ENCODE results near the gene TANK. TPM values are rescaled to one million over a fixed set of nuclear protein-coding genes. Genes with fewer than 3 reads are reported as not detected.
A peak's percentile ranks its signal among the peaks of the same experiment; 100 is the strongest.
"Not testable (repeated sequence)": the region's sequence is repeated elsewhere in the genome, so short reads cannot be mapped to it uniquely, and the experiment has no call there.

TANK gene
- total and polyA plus RNA-seq, 2 experiments from 2014 or later = 17.9 to 33.2 TPM

DNA sequence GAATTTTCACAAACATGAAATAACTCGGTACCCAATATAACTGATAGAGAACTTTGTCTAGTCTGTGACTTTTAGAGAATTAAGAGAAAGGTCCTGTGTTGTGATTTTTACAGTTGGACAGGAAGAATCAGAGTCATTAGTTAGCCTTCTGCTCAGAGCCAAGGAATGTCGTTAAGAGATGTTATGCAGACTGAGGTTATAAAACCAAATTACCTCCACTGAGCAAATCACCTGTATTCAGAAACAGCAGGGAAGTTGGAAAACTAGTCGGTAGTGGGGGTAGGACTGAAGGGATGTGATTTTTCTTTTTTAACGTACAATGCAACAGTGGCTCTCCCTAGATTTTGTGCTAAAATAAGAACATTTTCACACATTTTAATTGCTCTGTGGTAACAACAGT lies 18.5 kb downstream of the TANK start:
- Histone ChIP-seq H3K4me1 (ENCODE audit: low read depth) (no peaks in the 10 kb centered on the region), H3K27ac (no peak overlapping the region), H3K36me3 (peaks cover 28% of the 10 kb centered on the region), H3K4me3 (no peak overlapping the region), H3K9me3 (ENCODE audit: low read depth) (no peaks in the 10 kb centered on the region), H3K27me3 (no peaks in the 10 kb centered on the region)
- no peak for DNase-seq (ENCODE audit: low read depth in 1 of 2, low spot score in 1 of 2)
- TF ChIP-seq, protein P1, sequence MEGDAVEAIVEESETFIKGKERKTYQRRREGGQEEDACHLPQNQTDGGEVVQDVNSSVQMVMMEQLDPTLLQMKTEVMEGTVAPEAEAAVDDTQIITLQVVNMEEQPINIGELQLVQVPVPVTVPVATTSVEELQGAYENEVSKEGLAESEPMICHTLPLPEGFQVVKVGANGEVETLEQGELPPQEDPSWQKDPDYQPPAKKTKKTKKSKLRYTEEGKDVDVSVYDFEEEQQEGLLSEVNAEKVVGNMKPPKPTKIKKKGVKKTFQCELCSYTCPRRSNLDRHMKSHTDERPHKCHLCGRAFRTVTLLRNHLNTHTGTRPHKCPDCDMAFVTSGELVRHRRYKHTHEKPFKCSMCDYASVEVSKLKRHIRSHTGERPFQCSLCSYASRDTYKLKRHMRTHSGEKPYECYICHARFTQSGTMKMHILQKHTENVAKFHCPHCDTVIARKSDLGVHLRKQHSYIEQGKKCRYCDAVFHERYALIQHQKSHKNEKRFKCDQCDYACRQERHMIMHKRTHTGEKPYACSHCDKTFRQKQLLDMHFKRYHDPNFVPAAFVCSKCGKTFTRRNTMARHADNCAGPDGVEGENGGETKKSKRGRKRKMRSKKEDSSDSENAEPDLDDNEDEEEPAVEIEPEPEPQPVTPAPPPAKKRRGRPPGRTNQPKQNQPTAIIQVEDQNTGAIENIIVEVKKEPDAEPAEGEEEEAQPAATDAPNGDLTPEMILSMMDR (IDR thresholded peaks at IDR 0.05; ENCODE audit: low read depth, low read length) = no peak

DNA sequence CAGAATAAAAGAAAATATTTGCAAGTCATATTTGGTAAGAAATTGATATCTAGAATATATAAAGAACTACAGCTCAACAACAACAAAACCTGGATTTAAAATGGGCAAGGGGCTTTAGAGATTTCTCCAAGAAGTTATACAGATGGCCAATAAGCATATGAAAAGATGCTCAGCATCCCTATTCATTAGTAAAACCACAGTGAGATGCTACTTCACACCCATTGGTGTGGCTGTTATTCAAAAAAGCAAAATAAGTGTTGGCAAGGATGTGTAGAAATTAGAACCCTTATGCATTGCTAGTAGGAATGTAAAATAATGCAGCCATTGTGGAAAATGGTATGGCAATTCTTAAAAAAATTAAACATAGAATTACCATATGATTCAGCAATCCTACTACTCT lies 29.8 kb downstream of the TANK start:
- no peak for DNase-seq (ENCODE audit: low read depth in 1 of 2, low spot score in 1 of 2)
- no peaks in the 10 kb centered on the region for H3K27me3 ChIP-seq
- H3K4me1 ChIP-seq (ENCODE audit: low read depth) = no peaks in the 10 kb centered on the region
- H3K9me3 ChIP-seq (ENCODE audit: low read depth) = no peaks in the 10 kb centered on the region
- H3K27ac ChIP-seq = no peak overlapping the region
- TF ChIP-seq, protein P1 (IDR thresholded peaks at IDR 0.05; ENCODE audit: low read depth, low read length) = no peak
- peaks cover 2% of the 10 kb centered on the region for H3K36me3 ChIP-seq
- no peak overlapping the region for H3K4me3 ChIP-seq

DNA sequence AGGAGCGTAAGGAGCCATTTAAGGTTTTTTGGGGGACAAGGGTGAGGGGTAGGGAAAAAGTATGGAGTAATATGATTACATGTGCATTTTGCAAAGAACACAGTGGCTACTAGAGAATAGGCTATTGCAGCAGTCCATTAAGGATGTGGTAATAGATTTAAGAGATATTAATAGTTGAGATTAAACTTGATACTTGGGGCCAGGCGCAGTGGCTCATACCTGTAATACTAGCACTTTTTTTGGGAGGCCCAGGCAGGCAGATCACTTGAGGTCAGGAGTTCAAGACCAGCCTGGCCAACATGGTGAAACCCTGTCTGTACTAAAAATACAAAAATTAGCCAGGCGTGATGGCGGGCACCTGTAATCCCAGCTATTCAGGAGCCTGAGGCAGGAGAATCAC lies 35.4 kb downstream of the TANK start:
- not testable (repeated sequence) for H3K4me1 ChIP-seq (ENCODE audit: low read depth); H3K36me3 ChIP-seq; H3K27me3 ChIP-seq; H3K27ac ChIP-seq; H3K4me3 ChIP-seq; DNase-seq (ENCODE audit: low read depth in 1 of 2, low spot score in 1 of 2); H3K9me3 ChIP-seq (ENCODE audit: low read depth)

DNA sequence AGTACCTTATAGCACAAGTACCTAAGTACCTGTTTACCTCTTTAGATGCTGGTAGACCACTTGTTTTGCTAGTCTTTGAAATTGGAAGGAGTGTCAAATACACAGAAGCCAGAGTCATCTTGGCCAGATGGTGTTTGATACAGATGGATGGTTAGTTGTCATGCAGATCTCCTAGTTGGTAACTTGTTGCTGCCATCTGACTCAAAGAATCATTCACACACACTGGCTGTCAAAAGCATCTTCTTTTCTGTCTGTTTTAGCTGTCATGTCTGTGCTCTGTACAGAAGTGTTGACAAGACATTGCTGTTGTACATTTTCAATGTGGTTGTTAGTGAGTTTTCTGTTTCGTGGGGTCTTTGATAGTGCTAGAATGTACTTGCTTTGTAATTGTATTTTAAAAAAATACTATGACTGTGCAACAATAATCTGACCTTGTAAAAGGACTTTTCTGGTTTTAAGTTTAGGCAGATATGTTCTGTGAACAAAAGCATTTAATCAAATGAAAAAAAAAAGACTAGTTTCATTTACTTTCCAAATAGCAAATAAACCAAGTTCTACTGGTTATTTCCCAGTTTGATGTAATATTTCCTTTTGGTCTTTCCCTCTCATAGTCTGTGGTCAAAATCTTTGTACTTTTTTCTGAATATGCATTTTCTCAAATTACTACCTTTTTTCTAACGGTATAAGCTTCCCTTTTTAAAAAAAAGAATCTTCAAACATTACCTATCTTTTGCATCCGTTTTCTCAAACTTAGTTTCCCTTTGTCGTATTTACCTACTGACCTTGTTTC lies 39.9 kb downstream of the TANK start:
- H3K27me3 ChIP-seq = no peaks in the 10 kb centered on the region
- TF ChIP-seq, protein P1 (IDR thresholded peaks at IDR 0.05; ENCODE audit: low read depth, low read length) = no peak
- DNase-seq (ENCODE audit: low read depth in 1 of 2, low spot score in 1 of 2) = no peak
- H3K4me3 ChIP-seq = no peak overlapping the region
- peaks cover 3% of the 10 kb centered on the region for H3K36me3 ChIP-seq
- H3K27ac ChIP-seq = no peak overlapping the region
- H3K4me1 ChIP-seq (ENCODE audit: low read depth) = no peaks in the 10 kb centered on the region
- H3K9me3 ChIP-seq (ENCODE audit: low read depth) = no peaks in the 10 kb centered on the region

DNA sequence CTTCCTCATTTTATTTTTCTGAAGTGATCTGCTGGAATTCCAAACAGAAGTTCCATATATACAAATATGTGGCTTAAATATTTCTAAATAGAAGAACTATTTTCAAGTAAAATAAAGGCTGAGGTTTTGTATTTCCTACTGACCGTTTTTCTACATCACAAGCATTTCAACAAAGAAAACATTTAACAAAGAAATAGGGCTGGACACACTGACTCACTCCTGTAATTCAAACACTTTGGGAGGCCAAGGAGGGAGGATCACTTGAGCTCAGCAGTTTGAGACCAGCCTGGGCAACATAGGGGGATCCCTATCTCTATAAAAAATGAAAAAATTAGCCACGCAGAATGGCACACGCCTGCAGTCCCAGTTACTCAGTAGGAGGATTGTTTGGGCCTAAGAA lies 44.6 kb downstream of the TANK start:
- Histone ChIP-seq H3K4me1 (ENCODE audit: low read depth) (no peaks in the 10 kb centered on the region), H3K27ac (no peak overlapping the region), H3K9me3 (ENCODE audit: low read depth) (no peaks in the 10 kb centered on the region), H3K27me3 (no peaks in the 10 kb centered on the region), H3K4me3 (no peak overlapping the region), H3K36me3 (peaks cover 14% of the 10 kb centered on the region)
- DNase-seq (ENCODE audit: low read depth in 1 of 2, low spot score in 1 of 2) = no peak
- TF ChIP-seq, protein P1 (IDR thresholded peaks at IDR 0.05; ENCODE audit: low read depth, low read length) = no peak

DNA sequence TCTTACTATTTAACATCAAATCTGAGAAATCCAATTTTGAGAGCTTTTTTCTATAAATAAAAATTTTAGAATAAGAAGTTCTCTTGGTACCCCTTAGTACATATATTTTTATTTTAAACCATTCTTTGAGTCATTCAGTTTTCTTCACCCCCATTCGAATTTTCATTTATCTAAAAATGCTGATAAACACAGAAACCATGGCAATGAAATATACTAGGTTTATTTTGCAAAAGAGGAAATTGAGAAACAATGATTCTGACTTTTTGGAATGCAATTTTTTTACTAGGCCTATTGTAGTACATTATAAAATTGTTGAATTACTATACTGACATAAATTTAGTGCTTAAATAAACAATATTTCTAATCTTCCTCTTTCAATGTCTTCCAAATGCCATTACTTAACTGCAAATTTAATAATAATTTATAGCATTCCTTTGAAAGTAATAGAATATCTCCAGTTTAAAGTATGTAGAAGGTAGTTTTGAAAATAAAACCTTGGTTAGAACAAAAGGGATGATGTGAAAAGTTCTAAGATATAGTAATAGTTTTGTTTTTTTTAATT lies 46.3 kb downstream of the TANK start:
- peaks cover 14% of the 10 kb centered on the region for H3K36me3 ChIP-seq
- DNase-seq (ENCODE audit: low read depth in 1 of 2, low spot score in 1 of 2) = peak in 1 of 2 donors; percentile 77
- no peak overlapping the region for H3K27ac ChIP-seq
- H3K27me3 ChIP-seq = no peaks in the 10 kb centered on the region
- H3K4me1 ChIP-seq (ENCODE audit: low read depth) = no peaks in the 10 kb centered on the region
- H3K9me3 ChIP-seq (ENCODE audit: low read depth) = no peaks in the 10 kb centered on the region
- TF ChIP-seq, protein P1 (IDR thresholded peaks at IDR 0.05; ENCODE audit: low read depth, low read length) = no peak
- H3K4me3 ChIP-seq = no peak overlapping the region

Measured in cardiac muscle cell (in vitro differentiated cells and primary cell).